Endothelial cell of umbilical vein (primary cell): ENCODE measurements around the gene KDM7A. TPM values are rescaled to one million over a fixed set of nuclear protein-coding genes. Genes with fewer than 3 reads are reported as not detected.

Source experiments
- BruUV-seq: library from RNA; stranded (reverse); fragments of 400-500 nt; replicated peaks from 2 replicates; lab custom pipeline; 2021; lab: Mats Ljungman, UMichigan
- CTCF ChIA-PET: fragments of 300-600, 350-600 bp; sonication (Branson Sonifier 250); formaldehyde crosslinking; loops from one replicate; lab custom pipeline; 2021; ENCODE audit warnings: antibody characterized with exemption, inconsistent platforms; lab: Charles Lee
- POLR2A ChIA-PET: fragments of 300-600, 350-600 bp; sonication (Branson Sonifier 250); formaldehyde crosslinking; loops from one replicate; lab custom pipeline; 2021; ENCODE audit warnings: antibody characterized with exemption, inconsistent platforms; lab: Charles Lee
- DNase-seq: peaks from one replicate; pipeline ENCODE4 v3.0.0-alpha.2; 2011; ENCODE audit warnings: low read depth, low spot score
- FAIRE-seq: peaks from 2 replicates; lab custom pipeline; 2011; peaks lifted over from hg19 to GRCh38; lab: Jason Lieb, UNC
- H2AFZ ChIP-seq: 2 replicates; pipeline ENCODE4 v1.6.0; 2012; ENCODE audit warnings: low read depth, low read length, control low read depth, inconsistent platforms
- H3K27ac ChIP-seq: 2 replicates; pipeline ENCODE4 v1.5.1; 2011; ENCODE audit warnings: low read depth, mild to moderate bottlenecking, control low read depth, low read length, moderate library complexity; ENCODE audit not compliant: insufficient read depth
- H3K27me3 ChIP-seq, 2 experiments: 2 replicates each; pipeline versions ENCODE4 v1.6.0 to v1.6.1; 2011; ENCODE audit warnings: low read length in 2 of 2, mixed read lengths in 1 of 2; ENCODE audit not compliant: control insufficient read depth in 2 of 2, insufficient read depth in 2 of 2
- H3K36me3 ChIP-seq, 2 experiments: 2 replicates in 1 of 2; 3 replicates in 1 of 2; pipeline ENCODE4 v1.5.1; 2011; ENCODE audit warnings: low read length in 2 of 2, mild to moderate bottlenecking in 1 of 2, moderate library complexity in 1 of 2; ENCODE audit not compliant: control insufficient read depth in 2 of 2, insufficient read depth in 2 of 2; ENCODE audit errors: extremely low read depth in 1 of 2
- H3K4me1 ChIP-seq: 3 replicates; pipeline ENCODE4 v1.5.1; 2011; ENCODE audit warnings: mild to moderate bottlenecking, low read length; ENCODE audit not compliant: control insufficient read depth, insufficient read depth; ENCODE audit errors: extremely low read depth
- H3K4me2 ChIP-seq: 2 replicates; pipeline ENCODE4 v1.6.1; 2011; ENCODE audit warnings: low read length, control low read depth, mixed read lengths; ENCODE audit not compliant: insufficient read depth
- H3K4me3 ChIP-seq, 3 experiments: fragments of 200-600 bp in 1 of 3; sonication (generic), shearing (Covaris generic) in 1 of 3; replicated peaks in 1 of 3; 2 replicates each; pipeline ENCODE4 v1.5.1; 2011 to 2016; ENCODE audit warnings: control low read depth in 3 of 3, low read length in 3 of 3, mild to moderate bottlenecking in 2 of 3, inconsistent platforms in 1 of 3, low read depth in 1 of 3, moderate library complexity in 1 of 3; ENCODE audit not compliant: insufficient read depth in 1 of 3
- H3K79me2 ChIP-seq: 2 replicates; pipeline ENCODE4 v1.6.0; 2012; ENCODE audit warnings: low read length, inconsistent platforms; ENCODE audit not compliant: control insufficient read depth, insufficient read depth
- H3K9ac ChIP-seq: replicated peaks from 2 replicates; pipeline ENCODE3; 2011; ENCODE audit warnings: low read length, control low read depth; ENCODE audit not compliant: insufficient read depth; ENCODE audit errors: extremely low read depth
- H3K9me1 ChIP-seq: replicated peaks from 3 replicates; pipeline ENCODE4 v1.6.0; 2011; ENCODE audit warnings: mild to moderate bottlenecking, low read length; ENCODE audit not compliant: control insufficient read depth, insufficient read depth; ENCODE audit errors: extremely low read depth
- H3K9me3 ChIP-seq: replicated peaks from 2 replicates; pipeline ENCODE4 v1.5.1; 2012; ENCODE audit warnings: low read length, inconsistent platforms; ENCODE audit not compliant: control insufficient read depth, insufficient read depth
- H4K20me1 ChIP-seq: replicated peaks from 2 replicates; pipeline ENCODE3; 2011; ENCODE audit warnings: mild to moderate bottlenecking, low read length; ENCODE audit not compliant: control insufficient read depth, insufficient read depth; ENCODE audit errors: extremely low read depth
- EZH2 ChIP-seq: IDR thresholded peaks from 2 replicates; pipeline ENCODE4 v1.6.1; 2012; ENCODE audit warnings: borderline replicate concordance, low read depth, mild to moderate bottlenecking, moderate library complexity, low read length, inconsistent platforms; ENCODE audit not compliant: severe bottlenecking
- FOS ChIP-seq: IDR thresholded peaks from 2 replicates; pipeline ENCODE4 v1.6.1; 2011; ENCODE audit warnings: mild to moderate bottlenecking, low read length, moderate library complexity, borderline replicate concordance; ENCODE audit not compliant: insufficient read depth
- GATA2 ChIP-seq: IDR thresholded peaks from 2 replicates; pipeline ENCODE4 v1.7.0; 2011; ENCODE audit warnings: low read depth, mild to moderate bottlenecking, moderate library complexity, mixed read lengths, low read length; ENCODE audit not compliant: insufficient read length, insufficient read depth
- JUN ChIP-seq: IDR thresholded peaks from 2 replicates; pipeline ENCODE4 v1.6.1; 2011; ENCODE audit warnings: borderline replicate concordance, low read depth; ENCODE audit not compliant: insufficient read length, insufficient read depth
- MYC ChIP-seq: IDR thresholded peaks from one replicate; pipeline ENCODE4 v1.6.1; 2011; ENCODE audit warnings: mild to moderate bottlenecking, low read depth, low read length
- POLR2A ChIP-seq: IDR thresholded peaks from 2 replicates; pipeline ENCODE4 v1.6.1; 2012; ENCODE audit warnings: low read depth, mild to moderate bottlenecking, control low read depth, low read length
- POLR2AphosphoS5 ChIP-seq: IDR thresholded peaks from 2 replicates; pipeline ENCODE4 v1.6.1; 2012; ENCODE audit warnings: low read depth, mild to moderate bottlenecking, control low read depth, low read length, moderate library complexity; ENCODE audit not compliant: insufficient read depth
- dilution Hi-C: fragments of 300-500 bp; cut with MboI; formaldehyde crosslinking; loops from one replicate; pipeline ENCODE4 v1.15.0; 2019; ENCODE audit warnings: low sequenced_read_pairs; ENCODE audit not compliant: extremely low pct_ligation_motif_present
- intact Hi-C: fragments of 100-400 bp; cut with micrococcal nuclease; formaldehyde crosslinking; loops from one replicate; pipeline ENCODE4 v1.10.0; 2022
- polyA plus RNA-seq, 4 experiments: library from polyadenylated mRNA; depleted of rRNA in 3 of 4; stranded (reverse) in 3 of 4; unstranded in 1 of 4; fragments of >200 nt; gene quantifications; 2 replicates each; pipeline versions ENCODE4 v1.2.1 to v1.2.3, GENCODE V29; 2011 to 2012; ENCODE audit warnings: missing spikeins in 1 of 4
- total RNA-seq: library from RNA; stranded (reverse); gene quantifications from 2 replicates; pipeline ENCODE4 v1.2.3, GENCODE V29; 2021
- TF ChIP-seq, protein P1 (sequence below): IDR thresholded peaks from 2 replicates; pipeline ENCODE4 v1.6.1; 2011; ENCODE audit not compliant: insufficient read depth, insufficient read length
- TF ChIP-seq, protein P2 (sequence below), 2 donors: IDR thresholded peaks; 1 replicate in 1 of 2; 2 replicates in 1 of 2; pipeline ENCODE4 v1.5.1; 2011; ENCODE audit warnings: low read length in 2 of 2, mild to moderate bottlenecking in 2 of 2, moderate library complexity in 2 of 2, control low read depth in 1 of 2, inconsistent platforms in 1 of 2, low read depth in 1 of 2; ENCODE audit not compliant: insufficient read depth in 1 of 2; ENCODE audit errors: extremely low read depth in 1 of 2

KDM7A gene
- total and polyA plus RNA-seq, 2 donors (not counting 3 experiments of a cell fraction or from before 2014, with no cell fraction given): 2.4 to 7.3 TPM

DNA sequence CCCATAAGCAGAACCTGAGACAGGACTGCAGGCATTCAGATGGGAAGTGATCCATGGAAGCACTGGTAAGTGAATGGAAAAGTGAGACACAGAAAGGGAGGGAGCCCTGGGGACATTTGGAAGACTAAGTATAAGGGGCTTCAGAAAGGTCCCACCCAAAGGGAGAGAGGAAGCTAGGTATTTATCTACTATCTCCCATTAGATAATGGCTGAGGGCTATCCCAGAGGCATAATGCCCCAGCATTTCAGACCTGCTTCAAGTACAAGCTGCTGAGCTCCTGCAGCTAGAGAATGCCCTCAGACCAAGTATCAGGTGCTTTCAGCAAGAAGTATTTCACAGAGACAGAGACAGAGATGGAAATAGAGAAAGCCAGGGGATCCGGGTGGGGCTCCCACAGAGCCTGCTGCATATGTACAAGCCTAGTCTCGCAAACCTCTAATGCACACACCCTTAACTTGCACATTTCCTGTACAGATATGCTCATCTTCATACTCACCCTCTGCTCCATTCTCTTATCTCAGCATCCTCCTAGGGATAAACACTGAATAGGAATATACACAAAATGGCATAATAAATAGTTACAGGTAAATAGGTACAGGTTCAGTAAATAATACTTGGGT is 20.2 kb downstream of the KDM7A start:
- Histone ChIP-seq H3K9me3 (no peaks in the 10 kb centered on the region), H3K36me3 (no peaks in the 10 kb centered on the region), H3K79me2 (no peaks in the 10 kb centered on the region), H3K27me3 (no peaks in the 10 kb centered on the region), H3K9me1 (no peaks in the 10 kb centered on the region), H2AFZ (no peak overlapping the region), H3K4me3 (no peak overlapping the region), H4K20me1 (peaks cover 3% of the 10 kb centered on the region), H3K27ac (no peak overlapping the region), H3K4me1 (no peaks in the 10 kb centered on the region), H3K9ac (no peak overlapping the region), H3K4me2 (no peak overlapping the region)
- BruUV-seq: no TSS peak
- intact Hi-C loops (no loop called here), dilution Hi-C loops (no loop called here)
- ChIA-PET CTCF (interaction anchor here (1.8 kb wide), 1 partner anchor 14 kb away, joined by 4 read pairs; no protein-coding TSS in a partner anchor), POLR2A (no interaction called here)
- DNase-seq (no peak), FAIRE-seq (no peak)
- TF ChIP-seq MYC: no peak
- TF ChIP-seq JUN: no peak
- TF ChIP-seq POLR2A: no peak
- no peak for TF ChIP-seq EZH2
- no peak for TF ChIP-seq POLR2AphosphoS5
- no peak for TF ChIP-seq GATA2
- TF ChIP-seq, protein P1, sequence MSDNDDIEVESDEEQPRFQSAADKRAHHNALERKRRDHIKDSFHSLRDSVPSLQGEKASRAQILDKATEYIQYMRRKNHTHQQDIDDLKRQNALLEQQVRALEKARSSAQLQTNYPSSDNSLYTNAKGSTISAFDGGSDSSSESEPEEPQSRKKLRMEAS: no peak
- TF ChIP-seq FOS: no peak
- TF ChIP-seq, protein P2, sequence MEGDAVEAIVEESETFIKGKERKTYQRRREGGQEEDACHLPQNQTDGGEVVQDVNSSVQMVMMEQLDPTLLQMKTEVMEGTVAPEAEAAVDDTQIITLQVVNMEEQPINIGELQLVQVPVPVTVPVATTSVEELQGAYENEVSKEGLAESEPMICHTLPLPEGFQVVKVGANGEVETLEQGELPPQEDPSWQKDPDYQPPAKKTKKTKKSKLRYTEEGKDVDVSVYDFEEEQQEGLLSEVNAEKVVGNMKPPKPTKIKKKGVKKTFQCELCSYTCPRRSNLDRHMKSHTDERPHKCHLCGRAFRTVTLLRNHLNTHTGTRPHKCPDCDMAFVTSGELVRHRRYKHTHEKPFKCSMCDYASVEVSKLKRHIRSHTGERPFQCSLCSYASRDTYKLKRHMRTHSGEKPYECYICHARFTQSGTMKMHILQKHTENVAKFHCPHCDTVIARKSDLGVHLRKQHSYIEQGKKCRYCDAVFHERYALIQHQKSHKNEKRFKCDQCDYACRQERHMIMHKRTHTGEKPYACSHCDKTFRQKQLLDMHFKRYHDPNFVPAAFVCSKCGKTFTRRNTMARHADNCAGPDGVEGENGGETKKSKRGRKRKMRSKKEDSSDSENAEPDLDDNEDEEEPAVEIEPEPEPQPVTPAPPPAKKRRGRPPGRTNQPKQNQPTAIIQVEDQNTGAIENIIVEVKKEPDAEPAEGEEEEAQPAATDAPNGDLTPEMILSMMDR (IDR thresholded peaks at IDR 0.05; ENCODE audit: extremely low read depth in 1 of 2, insufficient read depth in 1 of 2, low read depth in 1 of 2, low read length in 2 of 2): no peak
